ENCODE results near the gene TAB3. TPM values are rescaled to one million over a fixed set of nuclear protein-coding genes. Genes with fewer than 3 reads are reported as not detected.
A peak's percentile ranks its signal among the peaks of the same experiment; 100 is the strongest.

Gene TAB3
- total RNA-seq, 1 donor from 2014 or later, result 13.3 TPM

GRCh38 chrX:30824275-30824674 lies 64.8 kb downstream of the TAB3 start:
- Mint-ChIP-seq H3K4me3 (no peak overlapping the region), H3K36me3 (ENCODE audit: low read depth) (peaks cover 3% of the 10 kb centered on the region), H3K27ac (ENCODE audit: unreplicated experiment) (no peak overlapping the region), H3K4me1 (no peaks in the 10 kb centered on the region), H3K9me3 (peaks cover 6% of the 10 kb centered on the region), H3K27me3 (ENCODE audit: low read depth) (no peaks in the 10 kb centered on the region)
- TF ChIP-seq, protein P1, sequence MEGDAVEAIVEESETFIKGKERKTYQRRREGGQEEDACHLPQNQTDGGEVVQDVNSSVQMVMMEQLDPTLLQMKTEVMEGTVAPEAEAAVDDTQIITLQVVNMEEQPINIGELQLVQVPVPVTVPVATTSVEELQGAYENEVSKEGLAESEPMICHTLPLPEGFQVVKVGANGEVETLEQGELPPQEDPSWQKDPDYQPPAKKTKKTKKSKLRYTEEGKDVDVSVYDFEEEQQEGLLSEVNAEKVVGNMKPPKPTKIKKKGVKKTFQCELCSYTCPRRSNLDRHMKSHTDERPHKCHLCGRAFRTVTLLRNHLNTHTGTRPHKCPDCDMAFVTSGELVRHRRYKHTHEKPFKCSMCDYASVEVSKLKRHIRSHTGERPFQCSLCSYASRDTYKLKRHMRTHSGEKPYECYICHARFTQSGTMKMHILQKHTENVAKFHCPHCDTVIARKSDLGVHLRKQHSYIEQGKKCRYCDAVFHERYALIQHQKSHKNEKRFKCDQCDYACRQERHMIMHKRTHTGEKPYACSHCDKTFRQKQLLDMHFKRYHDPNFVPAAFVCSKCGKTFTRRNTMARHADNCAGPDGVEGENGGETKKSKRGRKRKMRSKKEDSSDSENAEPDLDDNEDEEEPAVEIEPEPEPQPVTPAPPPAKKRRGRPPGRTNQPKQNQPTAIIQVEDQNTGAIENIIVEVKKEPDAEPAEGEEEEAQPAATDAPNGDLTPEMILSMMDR (conservative IDR thresholded peaks at IDR 0.05), result no peak
- no peak for DNase-seq (ENCODE audit: low read depth, low spot score)

GRCh38 chrX:30822764-30823163 lies 66.3 kb downstream of the TAB3 start:
- TF ChIP-seq, protein P1 (conservative IDR thresholded peaks at IDR 0.05), result no peak
- no peak overlapping the region for H3K4me3 Mint-ChIP-seq
- H3K4me1 Mint-ChIP-seq, result no peaks in the 10 kb centered on the region
- H3K9me3 Mint-ChIP-seq, result peaks cover 6% of the 10 kb centered on the region
- no peak overlapping the region for H3K27ac Mint-ChIP-seq (ENCODE audit: unreplicated experiment)
- no peaks in the 10 kb centered on the region for H3K27me3 Mint-ChIP-seq (ENCODE audit: low read depth)
- peaks cover 3% of the 10 kb centered on the region for H3K36me3 Mint-ChIP-seq (ENCODE audit: low read depth)
- no peak for DNase-seq (ENCODE audit: low read depth, low spot score)

DNA sequence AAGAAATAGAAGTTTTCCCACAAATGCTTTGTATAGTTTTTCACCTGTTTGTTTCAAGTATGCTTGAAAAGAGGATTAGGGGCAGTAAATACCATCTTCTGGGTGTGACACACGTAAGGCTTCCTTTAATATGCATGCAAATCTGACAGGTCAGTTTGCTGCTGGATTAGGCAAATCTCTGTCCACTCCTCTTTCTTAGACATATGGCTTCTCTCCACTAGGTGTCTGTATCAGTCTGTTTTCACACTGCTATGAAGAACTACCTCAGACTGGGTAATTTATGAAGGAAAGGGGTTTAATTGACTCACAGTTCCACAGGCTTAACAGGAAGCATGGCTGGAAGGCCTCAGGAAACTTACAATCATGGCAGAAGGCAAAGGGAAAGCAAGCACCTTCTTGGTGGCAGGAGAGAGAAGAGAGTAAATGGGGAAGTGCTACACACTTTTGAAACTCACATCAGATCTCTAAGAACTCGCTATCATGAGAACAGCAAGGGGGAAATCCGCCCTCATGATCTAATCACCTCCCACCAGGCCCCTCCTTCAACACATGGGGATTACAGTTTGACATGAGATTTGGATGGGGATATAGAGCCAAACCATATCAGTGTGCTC lies 66.9 kb downstream of the TAB3 start:
- no peak for DNase-seq (ENCODE audit: low read depth, low spot score)
- TF ChIP-seq, protein P1 (conservative IDR thresholded peaks at IDR 0.05), result peak; percentile 30
- H3K27ac Mint-ChIP-seq (ENCODE audit: unreplicated experiment), result no peak overlapping the region

DNA sequence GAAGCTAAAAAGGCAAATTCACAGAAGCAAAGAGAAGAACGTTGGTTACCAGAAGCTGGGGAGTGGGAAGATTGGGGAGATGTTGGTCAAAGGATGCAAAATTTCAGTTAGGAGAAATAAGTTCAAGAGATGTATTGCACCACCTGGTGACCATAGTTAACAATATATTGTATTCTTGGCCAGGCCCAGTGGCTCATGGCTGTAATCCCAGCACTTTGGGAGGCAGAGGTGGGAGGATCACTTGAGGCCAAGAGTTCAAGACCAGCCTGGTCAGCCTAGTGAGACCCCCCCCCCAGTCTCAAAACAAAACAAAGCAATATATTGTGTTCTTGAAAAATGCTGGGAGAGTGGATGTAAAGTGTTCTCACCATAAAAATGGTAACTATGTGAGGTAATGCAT lies 67.9 kb downstream of the TAB3 start:
- H3K9me3 Mint-ChIP-seq, result peaks cover 4% of the 10 kb centered on the region
- H3K27me3 Mint-ChIP-seq (ENCODE audit: low read depth), result no peaks in the 10 kb centered on the region
- no peak for DNase-seq (ENCODE audit: low read depth, low spot score)
- no peaks in the 10 kb centered on the region for H3K4me1 Mint-ChIP-seq
- no peak overlapping the region for H3K4me3 Mint-ChIP-seq
- no peak overlapping the region for H3K27ac Mint-ChIP-seq (ENCODE audit: unreplicated experiment)
- TF ChIP-seq, protein P1 (conservative IDR thresholded peaks at IDR 0.05), result no peak
- H3K36me3 Mint-ChIP-seq (ENCODE audit: low read depth), result peaks cover 3% of the 10 kb centered on the region

More for the DNA sequence above, 66.9 kb downstream of the TAB3 start:
- Mint-ChIP-seq H3K4me3 (no peak overlapping the region), H3K4me1 (no peaks in the 10 kb centered on the region), H3K27me3 (ENCODE audit: low read depth) (no peaks in the 10 kb centered on the region), H3K36me3 (ENCODE audit: low read depth) (peaks cover 3% of the 10 kb centered on the region), H3K9me3 (peaks cover 6% of the 10 kb centered on the region)

GRCh38 chrX:30819080-30819479 lies 70.0 kb downstream of the TAB3 start:
- no peak overlapping the region for H3K27ac Mint-ChIP-seq (ENCODE audit: unreplicated experiment)
- H3K9me3 Mint-ChIP-seq, result peaks cover 2% of the 10 kb centered on the region
- no peaks in the 10 kb centered on the region for H3K4me1 Mint-ChIP-seq
- peaks cover 3% of the 10 kb centered on the region for H3K36me3 Mint-ChIP-seq (ENCODE audit: low read depth)
- DNase-seq (ENCODE audit: low read depth, low spot score), result no peak
- TF ChIP-seq, protein P1 (conservative IDR thresholded peaks at IDR 0.05), result no peak
- H3K27me3 Mint-ChIP-seq (ENCODE audit: low read depth), result no peaks in the 10 kb centered on the region
- H3K4me3 Mint-ChIP-seq, result no peak overlapping the region
